IPS DF 6.9 (cell line): ENCODE results near the gene GOLPH3L.
"Not testable (repeated sequence)": the region's sequence is repeated elsewhere in the genome, so short reads cannot be mapped to it uniquely, and the experiment has no call there.

ENCODE experiments used
- DNase-seq: peaks from one replicate; pipeline ENCODE4 v3.0.0-alpha.2; 2013; ENCODE audit warnings: low read depth, low spot score
- H3K27ac ChIP-seq: one replicate; pipeline ENCODE4 v1.5.1; 2013; ENCODE audit warnings: low read length, control low read depth
- H3K27me3 ChIP-seq: 2 replicates; pipeline ENCODE4 v1.6.1; 2013; ENCODE audit warnings: mild to moderate bottlenecking, low read length; ENCODE audit not compliant: control insufficient read depth, insufficient read depth
- H3K36me3 ChIP-seq: 2 replicates; pipeline ENCODE4 v1.6.1; 2013; ENCODE audit warnings: low read length; ENCODE audit not compliant: control insufficient read depth, insufficient read depth
- H3K4me1 ChIP-seq: 2 replicates; pipeline ENCODE4 v1.6.1; 2013; ENCODE audit warnings: low read length; ENCODE audit not compliant: control insufficient read depth, insufficient read depth
- H3K4me3 ChIP-seq: 2 replicates; pipeline ENCODE4 v1.5.1; 2013; ENCODE audit warnings: mild to moderate bottlenecking, low read length
- H3K9me3 ChIP-seq: 2 replicates; pipeline ENCODE4 v1.6.1; 2013; ENCODE audit warnings: low read length, inconsistent platforms; ENCODE audit not compliant: control insufficient read depth, insufficient read depth
- WGBS: extraction: QIAGEN DNeasy Blood & Tissue Kit; methylation state at CpG from one replicate; pipeline ENCODE4 v1.1.7; 2013; ENCODE audit warnings: mixed read lengths, missing lambda C conversion rate; ENCODE audit not compliant: insufficient read length, insufficient coverage; 5-methylcytosine and 5-hydroxymethylcytosine counted together

The GOLPH3L gene

DNA sequence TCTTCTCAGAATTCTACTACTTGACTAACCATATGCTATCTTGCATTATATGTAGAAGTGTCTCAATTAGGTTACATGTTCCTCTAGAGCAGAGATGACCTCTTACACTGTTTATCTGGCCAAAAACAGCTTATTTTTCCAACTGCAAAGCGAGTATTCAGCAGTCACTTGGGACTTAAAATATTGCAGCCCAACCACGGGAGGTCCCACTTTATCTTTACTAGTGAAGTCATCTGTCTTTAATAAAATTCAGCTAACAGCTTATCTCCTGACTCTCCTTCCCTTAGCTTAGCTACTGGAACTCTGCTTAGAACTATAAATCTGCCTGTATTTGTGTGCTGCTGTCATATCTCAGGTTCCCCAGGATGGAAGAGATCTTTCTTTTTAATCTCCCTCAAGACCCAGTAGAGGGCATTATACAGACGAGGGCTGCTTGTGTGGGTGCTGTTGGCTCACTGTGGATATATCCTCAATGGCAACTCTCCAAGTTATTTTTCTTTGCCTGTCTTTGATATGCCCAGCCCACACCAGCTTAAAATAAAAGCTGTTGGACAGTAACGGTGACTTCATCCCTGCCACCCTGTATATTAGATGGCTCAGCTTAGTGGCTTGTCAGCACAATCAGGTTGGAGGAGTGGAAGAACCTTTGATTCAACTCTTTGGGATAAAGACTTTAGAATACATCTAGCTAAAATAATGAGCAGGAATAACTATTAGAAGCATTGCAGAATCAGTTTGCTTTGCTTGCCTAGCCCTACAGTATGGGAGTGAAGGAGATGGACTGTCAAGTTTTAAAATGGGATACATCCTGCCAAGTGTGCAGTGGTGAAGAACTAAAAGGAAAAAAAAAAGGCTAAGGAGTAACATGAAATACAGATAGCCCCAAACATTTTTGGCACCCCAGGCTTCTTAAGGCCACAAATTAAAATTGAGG lies 77.1 kb downstream of the GOLPH3L start:
- no peaks in the 10 kb centered on the region for H3K9me3 ChIP-seq
- no peak for DNase-seq
- no peak overlapping the region for H3K27ac ChIP-seq
- peaks cover 26% of the 10 kb centered on the region; the same call in 1 of the 2 replicates for H3K36me3 ChIP-seq
- H3K27me3 ChIP-seq, result no peaks in the 10 kb centered on the region
- no peaks in the 10 kb centered on the region for H3K4me1 ChIP-seq
- no CpG with 5 or more reads among the region's 4 CpGs for WGBS
- no peak overlapping the region for H3K4me3 ChIP-seq

GRCh38 chr1:150615346-150616201 lies 81.4 kb downstream of the GOLPH3L start:
- Histone ChIP-seq H3K4me1 (no peaks in the 10 kb centered on the region; the same call in 1 of the 2 replicates), H3K9me3 (no peaks in the 10 kb centered on the region), H3K36me3 (peaks cover 19% of the 10 kb centered on the region; the same call in 1 of the 2 replicates), H3K27me3 (no peaks in the 10 kb centered on the region), H3K27ac (no peak overlapping the region), H3K4me3 (no peak overlapping the region)
- 100% methylated on average over 1 of the region's 12 CpGs for WGBS
- no peak for DNase-seq

- WGBS, result no CpG with 5 or more reads among the region's 12 CpGs
- Histone ChIP-seq H3K4me1 (peaks cover 2% of the 10 kb centered on the region; the same call in 1 of the 2 replicates), H3K4me3 (no peak overlapping the region), H3K27ac (no peak overlapping the region), H3K27me3 (no peaks in the 10 kb centered on the region), H3K36me3 (peaks cover 8% of the 10 kb centered on the region; the same call in 1 of the 2 replicates), H3K9me3 (no peaks in the 10 kb centered on the region)
- DNase-seq, result no peak
These were observed 83.7 kb downstream of the GOLPH3L start for GRCh38 chr1:150613061-150613920.

- peaks cover 8% of the 10 kb centered on the region; the same call in 1 of the 2 replicates for H3K36me3 ChIP-seq
- no peak overlapping the region for H3K27ac ChIP-seq
- H3K4me1 ChIP-seq, result peaks cover 2% of the 10 kb centered on the region; the same call in 1 of the 2 replicates
- no CpG with 5 or more reads among the region's 3 CpGs for WGBS
- DNase-seq, result no peak
- H3K9me3 ChIP-seq, result no peaks in the 10 kb centered on the region
- H3K27me3 ChIP-seq, result no peaks in the 10 kb centered on the region
- no peak overlapping the region for H3K4me3 ChIP-seq
These were observed 85.0 kb downstream of the GOLPH3L start for GRCh38 chr1:150612014-150612345.

GRCh38 chr1:150610576-150610975 lies 86.4 kb downstream of the GOLPH3L start:
- Histone ChIP-seq H3K9me3 (no peaks in the 10 kb centered on the region), H3K4me3 (no peak overlapping the region), H3K27ac (no peak overlapping the region), H3K4me1 (peaks cover 2% of the 10 kb centered on the region; the same call in 1 of the 2 replicates), H3K27me3 (no peaks in the 10 kb centered on the region), H3K36me3 (peaks cover 8% of the 10 kb centered on the region; the same call in 1 of the 2 replicates)
- no CpG with 5 or more reads among the region's 4 CpGs for whole genome bisulfite sequencing
- no peak for DNase-seq

- no peak for DNase-seq
- Histone ChIP-seq H3K4me3 (no peak overlapping the region), H3K4me1 (peaks cover 2% of the 10 kb centered on the region; the same call in 1 of the 2 replicates), H3K27ac (no peak overlapping the region), H3K27me3 (no peaks in the 10 kb centered on the region), H3K9me3 (no peaks in the 10 kb centered on the region), H3K36me3 (peaks cover 2% of the 10 kb centered on the region; the same call in 1 of the 2 replicates)
- WGBS, result no CpG with 5 or more reads among the region's 2 CpGs
These were observed 87.2 kb downstream of the GOLPH3L start for GRCh38 chr1:150609732-150610131.

DNA sequence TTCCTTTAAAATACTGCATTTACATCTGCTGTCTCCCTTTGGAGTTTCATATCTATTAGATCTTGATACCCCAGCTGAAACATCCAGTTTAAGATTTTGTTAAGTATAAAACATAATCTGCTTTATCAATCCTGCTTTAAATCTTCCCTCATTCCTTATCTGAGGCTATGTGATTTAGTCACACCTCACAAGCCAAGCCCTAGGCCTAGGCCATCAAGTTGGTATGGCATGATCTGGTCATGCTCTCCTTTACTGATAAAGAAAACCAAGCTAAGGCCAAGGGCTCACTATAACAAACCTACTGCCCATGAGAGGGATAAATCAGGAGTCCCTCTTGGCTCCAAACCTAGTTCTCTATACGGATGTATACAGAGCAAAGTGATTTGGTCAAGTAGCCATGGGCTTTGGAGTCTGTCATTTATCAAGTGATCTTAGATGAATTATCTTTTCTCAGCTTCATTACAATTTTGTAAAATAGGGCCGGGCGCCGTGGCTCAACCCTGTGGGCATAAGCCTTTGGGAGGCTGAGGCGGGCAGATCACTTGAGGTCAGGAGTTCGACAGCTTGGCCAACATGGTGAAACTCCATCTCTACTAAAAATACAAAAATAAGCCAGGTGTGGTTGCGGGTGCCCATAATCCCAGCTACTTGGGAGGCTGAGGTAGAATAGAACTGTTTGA lies 90.4 kb downstream of the GOLPH3L start:
- Histone ChIP-seq H3K27ac (no peak overlapping the region), H3K4me1 (peaks cover 4% of the 10 kb centered on the region; the same call in 1 of the 2 replicates), H3K27me3 (no peaks in the 10 kb centered on the region), H3K4me3 (no peak overlapping the region), H3K9me3 (no peaks in the 10 kb centered on the region), H3K36me3 (peaks cover 2% of the 10 kb centered on the region; the same call in 1 of the 2 replicates)
- no CpG with 5 or more reads among the region's 7 CpGs for WGBS
- no peak for DNase-seq

- H3K9me3 ChIP-seq, H3K36me3 ChIP-seq, H3K27me3 ChIP-seq, H3K4me1 ChIP-seq, DNase-seq, H3K4me3 ChIP-seq, H3K27ac ChIP-seq: not testable (repeated sequence)
- WGBS, result no CpG with 5 or more reads among the region's 3 CpGs
These were observed 91.6 kb downstream of the GOLPH3L start for GRCh38 chr1:150605451-150605731.

GRCh38 chr1:150604226-150604588 lies 92.7 kb downstream of the GOLPH3L start:
- H3K4me1 ChIP-seq, result peaks cover 2% of the 10 kb centered on the region; the same call in 1 of the 2 replicates

More at GRCh38 chr1:150604226-150604588, 92.7 kb downstream of the GOLPH3L start:
- no peak overlapping the region for H3K4me3 ChIP-seq
- no peak for DNase-seq
- no CpG with 5 or more reads among the region's 2 CpGs for WGBS
- no peaks in the 10 kb centered on the region for H3K9me3 ChIP-seq
- H3K27ac ChIP-seq, result no peak overlapping the region
- H3K36me3 ChIP-seq, result no peaks in the 10 kb centered on the region
- no peaks in the 10 kb centered on the region for H3K27me3 ChIP-seq
